ENCODE measurements around the gene FOXN3.
"Not testable (repeated sequence)": the region's sequence is repeated elsewhere in the genome, so short reads cannot be mapped to it uniquely, and the experiment has no call there.

Gene FOXN3

GRCh38 chr14:89144066-89144465, 273.0 kb downstream of the FOXN3 start:
- no peak for DNase-seq

- DNase-seq, result no peak
These were observed 273.4 kb downstream of the FOXN3 start for GRCh38 chr14:89143595-89143994.

- DNase-seq, result no peak
These were observed 274.7 kb downstream of the FOXN3 start for GRCh38 chr14:89142366-89142765.

- no peak for DNase-seq
These were observed 275.2 kb downstream of the FOXN3 start for GRCh38 chr14:89141862-89142261.

DNA sequence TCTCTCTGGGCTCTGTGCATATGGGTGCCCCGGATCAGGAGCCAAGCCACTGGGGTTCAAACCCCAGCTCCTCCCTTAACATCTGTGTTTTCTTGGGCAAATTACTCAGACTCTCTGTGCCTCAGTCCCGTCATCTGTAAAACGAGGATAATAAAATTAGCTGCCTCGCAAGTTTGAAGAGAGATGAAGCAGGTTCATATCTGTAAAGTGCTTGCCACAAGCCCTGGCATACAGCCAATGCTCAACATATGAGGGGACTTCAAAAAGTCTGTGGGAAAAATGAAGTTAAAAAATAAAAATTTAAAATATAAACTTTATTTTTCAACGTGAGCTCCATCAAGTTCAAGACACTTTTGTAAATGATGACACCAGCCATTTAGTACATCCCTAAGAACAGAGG, 276.7 kb downstream of the FOXN3 start:
- peak; percentile 74 for DNase-seq

DNA sequence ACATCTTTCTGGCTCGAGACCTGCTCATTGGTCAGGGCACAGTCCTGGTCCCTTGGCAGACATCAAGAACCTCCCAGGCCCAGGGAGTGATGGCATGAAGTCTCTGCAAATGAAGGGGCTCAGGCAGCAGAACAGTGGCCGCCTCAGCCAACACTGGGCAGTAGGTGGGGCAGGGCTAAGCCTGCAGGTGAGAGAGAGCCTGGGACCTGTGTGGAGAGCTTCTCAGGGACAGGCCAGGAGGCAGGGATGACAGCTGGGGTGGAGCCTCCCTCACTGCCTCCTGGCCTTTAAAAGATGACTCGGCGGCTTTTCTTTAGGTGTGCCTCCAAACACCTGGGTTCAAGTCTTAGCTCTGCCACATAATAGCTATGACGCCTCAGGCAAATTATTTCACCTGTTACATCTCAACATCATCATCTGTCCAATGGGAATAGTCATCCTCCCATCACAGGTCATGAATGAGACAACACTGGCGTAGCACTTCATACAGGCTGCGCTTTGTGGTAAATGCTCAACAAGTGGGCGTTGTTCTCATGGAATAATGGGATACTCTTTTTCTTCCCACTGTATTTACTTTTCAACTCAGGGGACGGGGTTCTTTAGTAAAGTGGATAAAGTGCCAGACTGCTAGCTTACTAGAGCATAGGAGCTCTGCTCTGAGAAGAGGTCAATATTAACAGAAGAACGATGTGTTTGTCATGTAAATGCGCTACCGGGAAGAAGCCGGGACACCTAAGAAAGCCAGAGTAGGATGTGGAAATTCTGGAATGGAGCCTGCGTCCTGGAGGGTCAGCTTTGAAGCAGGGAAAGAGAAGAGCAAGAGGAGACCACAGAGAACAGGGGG, 277.4 kb downstream of the FOXN3 start:
- DNase-seq, result no peak

DNA sequence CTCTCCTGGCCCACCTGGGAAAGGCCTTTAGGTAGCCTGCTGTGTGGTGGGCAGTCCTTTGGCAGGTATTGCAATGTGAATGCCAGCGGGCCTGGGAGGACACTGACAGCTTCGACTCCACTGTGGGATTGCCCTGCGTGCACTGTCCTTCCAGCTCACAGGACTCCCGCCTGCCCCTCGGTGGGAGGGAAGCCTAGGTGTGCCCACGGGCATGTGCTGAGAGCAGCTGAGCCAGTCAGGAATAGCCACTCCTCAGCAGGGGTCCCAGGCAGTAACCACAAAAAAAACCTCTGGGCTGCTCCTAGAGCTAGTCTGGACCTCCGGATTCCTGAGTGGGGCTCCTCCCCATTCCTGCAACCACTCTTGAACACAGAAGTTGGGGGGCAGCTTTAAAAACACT, 278.2 kb downstream of the FOXN3 start:
- no peak for DNase-seq

DNA sequence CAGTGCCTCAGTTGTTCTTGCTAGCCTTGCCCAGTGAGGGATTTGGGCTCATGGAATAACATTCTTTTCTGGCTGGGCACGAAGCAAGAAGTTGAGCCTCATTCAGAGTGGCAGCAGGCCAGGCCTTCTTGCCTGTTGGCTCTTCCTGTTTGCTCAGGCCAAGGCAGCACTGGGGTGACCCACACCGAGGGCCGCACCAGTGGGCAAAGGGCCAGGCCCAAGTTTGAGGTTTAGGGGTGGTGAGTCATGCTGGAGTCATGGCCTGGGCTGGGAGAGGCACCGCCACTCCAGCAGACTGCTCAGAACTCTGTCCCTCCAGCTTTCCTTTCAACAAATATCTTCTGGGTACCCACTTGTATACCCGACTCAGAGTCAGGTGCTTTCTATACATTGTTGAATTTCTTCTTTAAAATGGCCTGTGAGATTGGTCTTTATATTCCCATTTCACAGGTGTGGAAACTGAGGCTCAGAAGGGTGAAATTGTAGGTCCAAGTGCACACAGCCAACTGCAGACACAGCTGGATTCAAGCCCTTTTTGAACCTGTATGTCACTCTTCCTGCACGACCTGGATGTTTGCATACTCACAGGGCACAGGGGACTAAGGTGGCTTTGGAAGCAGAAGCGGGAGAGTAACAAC, 279.4 kb downstream of the FOXN3 start:
- DNase-seq, result peak; percentile 91

GRCh38 chr14:89136587-89136986, 280.4 kb downstream of the FOXN3 start:
- DNase-seq, result no peak

DNA sequence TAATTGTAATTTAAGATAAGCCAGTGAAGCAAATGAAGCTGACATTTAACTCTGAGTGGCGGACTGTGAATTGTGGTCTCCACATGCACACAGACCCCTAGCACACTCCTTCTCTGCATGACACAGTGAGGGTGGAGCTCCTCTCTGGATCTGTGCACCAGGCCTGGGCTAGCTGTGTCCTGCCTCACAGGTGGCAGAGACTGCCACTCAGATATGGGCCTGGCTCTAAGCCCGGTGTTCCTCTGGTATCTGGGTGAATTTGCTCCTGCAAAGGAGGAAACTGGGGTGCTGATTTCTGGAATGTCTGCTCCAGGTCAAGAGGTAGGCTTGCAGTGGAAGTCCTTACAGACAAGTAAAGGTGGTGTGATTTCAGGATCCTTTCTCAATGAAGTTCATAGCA, 282.4 kb downstream of the FOXN3 start:
- no peak for DNase-seq

DNA sequence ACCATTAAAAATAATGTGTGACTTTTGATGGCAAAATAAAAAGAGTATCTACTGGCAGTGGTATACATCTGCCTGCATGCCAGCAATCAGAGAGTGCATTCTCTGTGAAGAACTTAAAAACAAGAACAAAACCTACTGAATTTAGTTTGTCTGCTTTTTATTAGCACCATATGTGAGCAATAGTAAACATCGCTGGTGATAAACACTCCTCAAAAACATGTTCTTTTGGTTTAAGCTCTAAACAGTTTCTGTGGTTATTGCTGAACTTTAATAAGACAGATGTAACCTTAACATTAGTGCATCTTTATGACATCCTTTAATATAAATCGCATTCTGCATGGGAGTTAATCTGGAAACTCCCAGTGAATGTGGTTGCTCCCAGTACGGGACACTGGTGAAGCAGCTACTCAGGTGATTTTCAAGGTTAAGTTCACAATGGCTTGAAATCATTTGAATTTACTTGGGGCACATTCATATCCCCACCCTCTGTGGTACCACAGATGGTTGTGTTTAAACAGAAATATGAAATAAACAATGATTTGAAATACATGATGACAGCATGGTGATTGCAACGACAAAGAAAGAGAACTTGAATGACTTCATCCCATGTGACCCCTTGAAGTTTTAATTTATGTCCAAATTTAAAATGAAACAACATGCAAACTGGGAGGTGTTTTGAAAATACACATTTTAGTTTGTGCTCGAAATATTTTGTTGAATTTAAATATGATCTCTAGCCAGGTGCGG, 285.9 kb downstream of the FOXN3 start:
- DNase-seq, result no peak

GRCh38 chr14:89129570-89129969, 287.5 kb downstream of the FOXN3 start:
- DNase-seq, result no peak

DNA sequence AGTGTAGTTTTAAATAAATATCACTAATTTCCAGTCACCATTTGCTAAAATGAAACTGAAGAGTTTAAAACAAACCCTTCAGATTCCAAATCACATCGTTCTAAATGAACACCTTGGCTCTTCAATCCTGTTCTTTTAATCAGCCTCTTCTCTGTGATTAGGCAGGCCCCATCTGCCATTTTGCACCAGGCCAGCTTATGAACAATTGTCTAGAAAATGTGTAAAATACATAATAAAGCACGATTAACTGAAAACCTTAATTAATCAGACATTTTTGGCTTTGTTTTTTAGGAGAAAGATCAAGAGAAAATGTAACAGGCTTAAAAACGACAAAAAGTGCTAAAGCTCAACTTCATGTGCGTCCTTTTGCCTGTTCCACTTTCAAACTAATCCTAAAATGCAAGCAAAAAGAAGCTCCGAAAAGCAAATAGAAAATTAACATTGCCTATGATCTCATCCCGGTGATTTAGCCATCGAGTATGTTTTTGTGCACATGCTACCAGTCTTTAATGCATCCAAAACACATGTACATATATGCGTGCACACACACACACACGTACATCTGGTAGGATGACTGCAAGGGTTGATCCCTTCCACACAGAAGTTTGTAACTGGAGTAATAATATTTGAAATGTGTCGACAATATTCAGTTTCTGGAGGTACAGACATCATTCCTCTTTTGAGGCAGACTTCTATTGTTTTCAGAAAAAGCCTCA, 288.6 kb downstream of the FOXN3 start:
- no peak for DNase-seq

DNA sequence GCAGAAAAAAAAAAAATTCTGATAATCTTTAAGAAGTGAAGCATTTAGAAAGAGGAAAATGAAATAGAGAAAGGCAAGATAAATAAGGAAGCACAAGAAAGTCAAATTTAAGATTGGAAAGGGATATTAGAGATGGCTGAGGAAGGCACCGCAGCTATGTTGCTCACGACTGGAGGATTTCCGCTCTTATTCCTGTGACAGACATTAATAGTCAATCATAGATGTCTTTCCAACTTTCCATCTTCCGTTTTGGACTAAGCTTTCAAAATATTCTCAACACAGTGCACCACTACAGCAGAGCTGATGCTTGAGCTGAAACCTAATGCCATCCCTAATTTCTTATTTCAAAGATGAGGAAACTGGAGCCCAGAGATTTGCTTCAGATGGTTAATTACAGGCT, 290.6 kb downstream of the FOXN3 start:
- no peak for DNase-seq

GRCh38 chr14:89125216-89125615, 291.8 kb downstream of the FOXN3 start:
- DNase-seq, result no peak

- no peak for DNase-seq
These were observed 293.2 kb downstream of the FOXN3 start for GRCh38 chr14:89123851-89124250.

- no peak for DNase-seq
These were observed 293.8 kb downstream of the FOXN3 start for GRCh38 chr14:89123215-89123614.

- DNase-seq, result no peak
These were observed 294.9 kb downstream of the FOXN3 start for GRCh38 chr14:89121968-89122620.

GRCh38 chr14:89117012-89117411, 300.0 kb downstream of the FOXN3 start:
- no peak for DNase-seq

- DNase-seq, result no peak
These were observed 302.9 kb downstream of the FOXN3 start for GRCh38 chr14:89114109-89114508.

DNA sequence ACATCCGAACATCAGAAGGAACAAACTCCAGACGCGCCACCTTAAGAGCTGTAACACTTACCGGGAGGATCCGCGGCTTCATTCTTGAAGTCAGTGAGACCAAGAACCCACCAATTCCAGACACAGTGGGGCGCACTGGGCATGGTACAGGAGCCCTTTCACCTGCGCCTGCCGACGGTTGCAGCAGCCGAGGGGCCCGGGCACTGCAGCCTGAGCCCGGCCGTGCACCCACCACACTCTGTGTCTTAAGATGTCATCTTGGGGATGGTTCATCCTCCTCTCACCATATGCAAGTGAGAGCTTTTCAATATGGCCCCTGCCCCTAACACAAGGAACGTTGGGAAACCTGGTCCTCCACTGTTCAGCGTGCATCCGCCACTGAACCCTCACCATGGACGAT, 304.3 kb downstream of the FOXN3 start:
- DNase-seq, result no peak

DNA sequence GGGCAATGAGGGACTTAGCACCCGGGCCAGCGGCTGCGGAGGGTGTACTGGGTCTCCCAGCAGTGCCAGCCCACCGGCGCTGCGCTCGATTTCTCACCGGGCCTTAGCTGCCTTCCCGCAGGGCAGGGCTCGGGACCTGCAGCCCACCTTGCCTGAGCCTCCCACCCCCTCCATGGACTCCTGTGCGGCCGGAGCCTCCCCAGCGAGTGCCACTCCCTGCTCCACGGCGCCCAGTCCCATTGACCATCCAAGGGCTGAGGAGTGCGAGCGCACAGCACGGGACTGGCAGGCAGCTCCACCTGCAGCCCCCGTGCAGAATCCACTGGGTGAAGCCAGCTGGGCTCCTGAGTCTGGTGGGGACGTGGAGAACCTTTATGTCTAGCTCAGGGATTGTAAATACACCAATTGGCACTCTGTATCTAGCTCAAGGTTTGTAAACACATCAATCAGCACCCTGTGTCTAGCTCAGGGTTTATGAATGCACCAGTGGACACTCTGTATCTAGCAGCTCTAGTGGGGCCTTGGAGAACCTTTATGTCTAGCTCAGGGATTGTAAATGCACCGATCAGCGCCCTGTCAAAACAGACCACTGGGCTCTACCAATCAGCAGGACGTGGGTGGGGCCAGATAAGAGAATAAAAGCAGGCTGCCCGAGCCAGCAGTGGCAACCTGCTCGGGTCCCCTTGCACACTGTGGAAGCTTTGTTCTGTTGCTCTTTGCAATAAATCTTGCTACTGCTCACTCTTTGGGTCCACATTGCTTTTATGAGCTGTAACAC, 305.1 kb downstream of the FOXN3 start:
- not testable (repeated sequence) for DNase-seq
